HG02798 (cell line): ENCODE measurements around the gene KCNG3.
"Not testable (repeated sequence)": the region's sequence is repeated elsewhere in the genome, so short reads cannot be mapped to it uniquely, and the experiment has no call there.

Experiments used
- ATAC-seq: cut with Tn5 transposase; IDR thresholded peaks from one replicate; pipeline ENCODE4 v1.9.1; 2021; ENCODE audit warnings: mild to moderate bottlenecking; ENCODE audit not compliant: unreplicated experiment, poor library complexity

KCNG3 gene

GRCh38 chr2:42436370-42436769 lies 57.4 kb downstream of the KCNG3 start:
- no peak for ATAC-seq

GRCh38 chr2:42435628-42436027 lies 58.2 kb downstream of the KCNG3 start:
- ATAC-seq: no peak

GRCh38 chr2:42430188-42430587 lies 63.6 kb downstream of the KCNG3 start:
- no peak for ATAC-seq

GRCh38 chr2:42429352-42429751 lies 64.4 kb downstream of the KCNG3 start:
- ATAC-seq: no peak

GRCh38 chr2:42425697-42426096 lies 68.1 kb downstream of the KCNG3 start:
- ATAC-seq: no peak

GRCh38 chr2:42424033-42424432 lies 69.7 kb downstream of the KCNG3 start:
- ATAC-seq: no peak

GRCh38 chr2:42421601-42422239 lies 72.1 kb downstream of the KCNG3 start:
- ATAC-seq: no peak

- ATAC-seq: no peak
Measured at GRCh38 chr2:42421157-42421485, 72.7 kb downstream of the KCNG3 start.

GRCh38 chr2:42414648-42415047 lies 79.1 kb downstream of the KCNG3 start:
- no peak for ATAC-seq

- ATAC-seq: no peak
Measured at GRCh38 chr2:42414158-42414557, 79.6 kb downstream of the KCNG3 start.

GRCh38 chr2:42410742-42411514 lies 82.9 kb downstream of the KCNG3 start:
- no peak for ATAC-seq

- no peak for ATAC-seq
Measured at GRCh38 chr2:42408009-42408408, 85.8 kb downstream of the KCNG3 start.

- no peak for ATAC-seq
Measured at GRCh38 chr2:42407476-42407875, 86.3 kb downstream of the KCNG3 start.

- no peak for ATAC-seq
Measured at GRCh38 chr2:42404676-42405075, 89.1 kb downstream of the KCNG3 start.

- no peak for ATAC-seq
Measured at GRCh38 chr2:42401773-42402172, 92.0 kb downstream of the KCNG3 start.

- ATAC-seq: not testable (repeated sequence)
Measured at GRCh38 chr2:42398052-42398451, 95.7 kb downstream of the KCNG3 start.

GRCh38 chr2:42393320-42393719 lies 100.5 kb downstream of the KCNG3 start:
- ATAC-seq: not testable (repeated sequence)

GRCh38 chr2:42392191-42392590 lies 101.6 kb downstream of the KCNG3 start:
- no peak for ATAC-seq
